Measurements from ENCODE around the gene SPTA1. TPM values are rescaled to one million over a fixed set of nuclear protein-coding genes. Genes with fewer than 3 reads are reported as not detected.

Gene SPTA1
- under 0.01 and 0.32 TPM in 2 replicates for total RNA-seq

DNA sequence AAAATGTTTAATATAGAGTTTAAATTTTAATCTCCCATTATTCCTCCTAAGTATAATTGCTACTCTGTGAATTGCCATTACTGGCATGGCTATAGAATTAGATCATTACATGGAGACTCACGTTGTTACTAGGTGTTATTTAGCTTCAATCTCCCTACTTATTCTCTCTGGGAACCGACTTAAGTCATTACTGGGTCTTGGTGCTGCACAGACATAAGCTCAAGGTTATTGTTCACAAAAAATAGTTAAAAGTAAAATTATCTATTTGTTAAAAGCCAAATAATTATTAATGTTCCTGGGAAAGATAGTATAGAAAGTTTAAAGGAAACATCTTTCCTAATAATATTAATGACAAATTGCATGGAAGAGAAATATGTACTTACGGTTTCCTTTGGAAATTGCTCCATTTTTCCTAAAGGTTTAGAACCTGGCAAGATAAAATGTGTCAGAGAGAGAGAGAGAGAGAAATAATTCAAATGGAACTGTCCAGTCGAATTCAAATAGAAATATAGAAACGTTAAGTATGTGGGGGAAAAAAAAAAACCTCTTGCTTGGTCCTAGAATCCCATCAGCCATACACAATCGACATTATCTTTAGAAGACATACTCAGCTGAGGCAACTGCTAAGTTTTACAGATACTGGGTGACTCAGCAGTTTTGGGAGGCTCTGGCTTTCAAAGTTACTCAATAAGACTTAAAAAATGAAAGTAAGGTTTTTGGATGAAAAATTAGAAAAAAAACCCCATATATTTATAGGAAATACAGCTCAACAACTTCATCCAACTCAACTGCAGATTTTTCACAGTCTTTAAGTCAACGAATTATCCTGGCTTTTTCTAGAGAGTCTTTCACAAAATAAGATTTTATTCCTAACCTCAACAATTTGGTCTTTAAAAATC is at the start of gene SPTA1:
SPTA1 (minus strand) TSS at position 605 of the 899 bp plus-strand sequence; CDS start at position 407, 198 bp downstream.

DNA sequence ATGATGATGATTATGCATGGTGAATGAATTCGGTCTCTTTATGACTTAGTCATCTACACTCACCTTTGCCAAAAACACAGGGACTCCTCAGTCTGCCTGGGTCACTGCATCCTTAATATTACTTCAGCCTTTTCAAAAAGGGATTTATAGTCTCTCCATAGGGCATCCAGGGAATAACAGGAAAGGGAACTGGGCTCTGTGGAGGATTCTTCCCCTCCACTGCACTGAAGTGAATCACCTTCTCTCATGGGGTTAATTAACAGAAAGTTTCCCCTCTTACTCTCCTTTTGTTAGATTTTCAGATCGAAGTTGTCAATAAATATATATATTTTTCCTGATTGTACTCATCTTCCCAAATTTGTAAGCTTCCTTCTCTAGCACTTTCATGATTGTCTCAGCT is 34.1 kb upstream of the SPTA1 start, which contains the start of gene OR6K3:
OR6K3 (minus strand) TSS at position 101 of the 400 bp plus-strand sequence. CDS start 2,605 bp downstream, outside the sequence.

DNA sequence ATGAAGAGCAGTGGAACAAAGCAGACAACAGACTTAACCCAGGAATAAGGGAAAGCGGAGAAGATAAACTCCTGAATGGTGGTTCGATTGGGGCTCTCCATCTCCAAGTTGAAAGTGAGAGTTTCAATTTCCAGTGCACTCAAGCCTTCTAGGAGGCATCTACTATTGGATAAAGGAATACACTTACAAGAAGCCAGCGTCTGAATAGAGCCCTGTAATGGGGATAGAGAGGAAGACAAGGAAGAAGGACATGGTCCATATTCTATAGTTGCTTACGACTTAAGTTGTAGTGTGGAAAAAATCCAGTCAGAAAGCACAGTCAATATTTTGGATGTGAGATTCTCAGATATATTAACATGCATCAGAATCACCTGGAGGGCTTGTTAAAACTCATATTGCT is 14.0 kb upstream of the SPTA1 start, which contains the start of gene OR6K2:
OR6K2 (minus strand) TSS at position 101 of the 400 bp plus-strand sequence; CDS start at position 101, 0 bp downstream.

DNA sequence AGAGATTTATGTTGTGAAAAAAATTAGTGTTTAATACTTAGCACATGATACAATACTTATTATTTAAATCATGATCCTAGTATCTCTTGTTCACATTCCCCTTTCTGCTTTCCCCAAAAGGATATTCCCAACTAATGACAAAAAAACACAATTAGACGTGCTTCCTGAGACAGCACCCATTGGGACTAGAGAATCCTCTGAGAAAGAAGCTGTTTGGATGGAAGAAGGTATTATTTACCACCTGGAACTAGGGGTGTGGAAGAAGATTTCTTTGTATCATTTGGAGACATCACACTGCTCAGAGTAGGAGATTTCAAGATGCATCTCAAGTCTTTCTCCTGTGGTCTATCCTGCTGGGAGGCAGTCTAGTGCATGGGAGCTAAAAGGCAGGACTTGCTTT is 81.5 kb downstream of the SPTA1 start, which contains the start of gene OR10Z1:
OR10Z1 (plus strand) TSS at position 301 of the 400 bp plus-strand sequence. CDS start 1,171 bp downstream, outside the sequence.

DNA sequence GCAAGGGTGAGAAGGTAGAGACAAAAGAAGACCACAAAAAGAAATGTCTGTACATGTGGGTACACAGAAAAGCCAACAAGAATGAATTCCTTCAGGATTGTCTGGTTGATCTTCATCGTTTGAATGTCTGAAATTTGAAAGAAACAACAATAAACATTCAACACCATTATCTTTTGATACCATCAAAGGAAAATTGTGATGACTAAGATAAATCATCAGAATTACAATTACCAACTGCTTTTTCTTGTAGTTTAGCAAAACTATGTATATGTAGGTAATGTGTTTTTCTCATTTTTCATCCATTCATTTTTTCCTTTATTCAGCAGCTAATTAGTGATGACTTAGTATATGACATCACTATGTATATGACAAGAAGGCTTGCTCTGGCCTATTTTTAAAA is 106.8 kb downstream of the SPTA1 start, which contains the start of gene OR10X1:
OR10X1 (minus strand) TSS at position 167 of the 400 bp plus-strand sequence; CDS start at position 167, 0 bp downstream.

DNA sequence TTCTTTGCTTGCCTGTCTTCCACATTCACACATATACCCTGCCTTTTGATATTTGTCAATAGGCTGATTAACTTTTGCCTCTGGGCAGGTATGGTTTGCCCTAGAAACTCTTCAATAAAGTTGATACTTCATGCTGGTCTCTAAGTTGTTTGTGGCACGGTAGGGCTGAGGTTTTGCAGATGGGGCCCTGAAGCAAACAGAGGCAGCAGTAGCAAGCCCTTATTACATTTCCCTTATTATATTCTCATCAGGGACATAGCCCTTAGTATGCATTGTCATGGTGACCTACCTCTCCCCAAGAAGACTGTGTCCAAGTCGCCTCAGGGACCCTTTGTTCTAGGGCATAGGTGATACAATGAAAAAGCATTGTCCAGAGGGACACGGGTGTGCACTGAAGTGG is 116.0 kb downstream of the SPTA1 start, which contains the start of gene OR6P1:
OR6P1 (minus strand) TSS at position 101 of the 400 bp plus-strand sequence. CDS start 6,976 bp downstream, outside the sequence.

Other genes with a start within 250 kb of the SPTA1 start
- not detected in 2 replicates for gene OR10K1, start 224.9 kb downstream of the SPTA1 start, total RNA-seq
- gene OR10R2, start 214.5 kb downstream of the SPTA1 start, total RNA-seq = not detected in 2 replicates
- not detected in 2 replicates for gene OR6Y1, start 132.3 kb downstream of the SPTA1 start, total RNA-seq
- not detected in 2 replicates for gene OR6P1, start 116.1 kb downstream of the SPTA1 start, total RNA-seq
- not detected in 2 replicates for gene OR10X1, start 106.8 kb downstream of the SPTA1 start, total RNA-seq
- gene OR10Z1, start 81.4 kb downstream of the SPTA1 start, total RNA-seq = not detected in 2 replicates
- gene OR6K2, start 13.9 kb upstream of the SPTA1 start, total RNA-seq = not detected in 2 replicates
- gene OR6K3, start 34.0 kb upstream of the SPTA1 start, total RNA-seq = not detected in 2 replicates
- gene OR6K6, start 68.0 kb upstream of the SPTA1 start, total RNA-seq = not detected in 2 replicates
- not detected in 2 replicates for gene OR6N1, start 85.5 kb upstream of the SPTA1 start, total RNA-seq
- gene OR6N2, start 94.5 kb upstream of the SPTA1 start, total RNA-seq = not detected in 2 replicates
- gene MNDA, start 144.6 kb upstream of the SPTA1 start, total RNA-seq = not detected in 2 replicates
- not detected in 2 replicates for gene PYHIN1, start 244.8 kb upstream of the SPTA1 start, total RNA-seq